ENCODE measurements around the gene ACTL8.
A peak's percentile ranks its signal among the peaks of the same experiment; 100 is the strongest.

Gene ACTL8

GRCh38 chr1:17846341-17846740 lies 91.2 kb downstream of the ACTL8 start:
- H3K27ac ChIP-seq = no peak overlapping the region
- TF ChIP-seq CTCF (conservative IDR thresholded peaks at IDR 0.05) = no peak

- no peak overlapping the region for H3K27ac ChIP-seq
- no peak for TF ChIP-seq CTCF (conservative IDR thresholded peaks at IDR 0.05)
These were observed 92.0 kb downstream of the ACTL8 start for GRCh38 chr1:17847111-17847510.

GRCh38 chr1:17849216-17849615 lies 94.1 kb downstream of the ACTL8 start:
- TF ChIP-seq CTCF (conservative IDR thresholded peaks at IDR 0.05) = peak; percentile 22; the same call in 1 of the 2 replicates
- H3K27ac ChIP-seq = no peak overlapping the region

- TF ChIP-seq CTCF (conservative IDR thresholded peaks at IDR 0.05) = no peak
- H3K27ac ChIP-seq = no peak overlapping the region
These were observed 95.9 kb downstream of the ACTL8 start for GRCh38 chr1:17851056-17851455.

- H3K27ac ChIP-seq = no peak overlapping the region
- no peak for TF ChIP-seq CTCF (conservative IDR thresholded peaks at IDR 0.05)
These were observed 97.2 kb downstream of the ACTL8 start for GRCh38 chr1:17852383-17852782.

GRCh38 chr1:17853241-17853935 lies 98.3 kb downstream of the ACTL8 start:
- no peak overlapping the region for H3K27ac ChIP-seq
- no peak for TF ChIP-seq CTCF (conservative IDR thresholded peaks at IDR 0.05)

GRCh38 chr1:17856496-17857108 lies 101.5 kb downstream of the ACTL8 start:
- H3K27ac ChIP-seq = no peak overlapping the region
- no peak for TF ChIP-seq CTCF (conservative IDR thresholded peaks at IDR 0.05)
